GM21737 (cell line): ENCODE results near the gene OTOP3.
"Not testable (repeated sequence)": the region's sequence is repeated elsewhere in the genome, so short reads cannot be mapped to it uniquely, and the experiment has no call there.

Experiments
- ATAC-seq: cut with Tn5 transposase; IDR thresholded peaks from one replicate; pipeline ENCODE4 v1.9.1; 2021; ENCODE audit warnings: mild to moderate bottlenecking, moderate library complexity; ENCODE audit not compliant: unreplicated experiment

OTOP3 gene

DNA sequence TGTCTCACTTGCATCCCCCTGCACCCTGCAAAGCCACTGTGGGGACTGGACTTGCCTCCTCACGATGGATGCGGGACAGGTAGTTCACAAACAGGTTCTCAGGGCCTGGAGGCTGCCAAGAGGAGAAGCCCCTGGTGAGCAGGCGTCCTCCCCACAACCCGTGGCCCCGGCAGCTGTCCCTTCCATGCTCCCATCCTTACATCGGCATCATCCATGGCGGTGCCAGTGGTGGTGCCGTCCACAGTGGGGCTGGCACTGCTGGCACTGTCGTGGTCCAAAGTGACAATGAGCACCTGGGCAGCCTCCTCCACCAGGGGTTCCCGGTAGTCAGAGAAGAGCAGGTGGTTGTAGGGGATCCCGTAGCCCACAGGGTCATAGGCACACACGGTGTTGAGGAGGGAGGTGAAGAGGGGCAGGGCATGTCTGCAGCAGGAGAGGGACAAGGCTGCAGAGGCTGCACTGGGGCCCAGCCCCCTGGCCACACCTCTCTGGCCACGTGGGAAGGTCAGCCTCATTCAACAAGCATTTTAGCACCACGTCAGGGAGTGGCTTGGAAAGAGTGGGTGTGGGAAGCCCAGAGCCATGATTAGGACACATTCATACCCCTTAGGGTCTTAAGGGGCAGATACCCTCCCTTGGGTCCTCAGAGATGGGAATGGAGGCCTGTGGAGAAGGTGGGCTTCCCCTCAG is 24.3 kb downstream of the OTOP3 start:
- no peak for ATAC-seq

- ATAC-seq: peak; percentile 49
Observed at GRCh38 chr17:74960570-74961342, 25.1 kb downstream of the OTOP3 start.

GRCh38 chr17:74961657-74962350 is 26.1 kb downstream of the OTOP3 start:
- no peak for ATAC-seq

- ATAC-seq: no peak
Observed at GRCh38 chr17:74962622-74963394, 27.1 kb downstream of the OTOP3 start.

- no peak for ATAC-seq
Observed at GRCh38 chr17:74963656-74964055, 28.0 kb downstream of the OTOP3 start.

DNA sequence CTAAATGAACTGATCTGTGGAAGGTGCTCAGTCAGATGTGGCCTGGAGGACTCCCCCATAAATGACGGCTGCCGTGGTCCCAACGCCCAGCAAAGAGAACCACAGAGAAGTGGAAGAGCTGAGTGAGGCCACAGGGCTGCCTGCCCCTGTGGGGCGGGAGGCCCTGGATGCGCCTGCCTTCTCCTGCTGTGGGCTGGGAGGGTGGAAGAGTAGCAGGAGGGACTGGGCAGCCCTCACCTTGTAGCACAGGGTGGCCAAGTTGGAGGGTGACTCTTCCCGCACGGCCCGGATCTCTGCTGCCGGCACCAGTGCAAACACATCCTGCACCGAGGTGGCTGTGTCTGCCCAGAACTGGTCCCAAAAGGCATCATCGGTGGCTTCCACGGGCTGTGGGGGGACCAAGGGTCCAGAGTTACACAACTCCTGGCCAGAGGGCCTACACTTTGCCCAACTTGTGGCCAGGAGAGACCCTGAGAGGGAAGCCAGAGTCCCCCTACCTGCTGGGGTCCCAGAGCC is 28.6 kb downstream of the OTOP3 start:
- no peak for ATAC-seq

GRCh38 chr17:74964988-74965622 is 29.4 kb downstream of the OTOP3 start:
- ATAC-seq: no peak

DNA sequence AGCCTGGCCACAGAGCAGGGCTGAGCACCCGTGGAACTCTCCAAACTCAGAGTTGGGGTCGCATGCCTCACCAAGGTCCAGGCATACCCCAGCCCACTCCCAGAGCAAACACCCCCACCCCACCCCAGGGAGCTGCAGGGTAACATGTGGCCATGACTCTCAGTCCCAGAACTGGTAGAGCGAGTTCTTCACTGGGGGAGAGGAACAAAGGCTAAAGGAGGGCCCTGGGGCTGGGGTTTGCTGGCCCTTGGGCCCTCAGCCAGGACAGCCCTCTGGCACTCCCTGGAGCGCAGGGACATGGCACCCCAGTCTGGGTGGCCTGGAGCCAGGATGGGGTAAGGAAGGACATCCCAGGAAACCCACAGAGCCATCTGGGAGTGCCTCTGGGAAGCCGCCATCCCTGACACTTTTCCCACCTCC is 32.7 kb downstream of the OTOP3 start:
- no peak for ATAC-seq

- not testable (repeated sequence) for ATAC-seq
Observed at GRCh38 chr17:74969501-74969900, 33.8 kb downstream of the OTOP3 start.

GRCh38 chr17:74970395-74970794 is 34.7 kb downstream of the OTOP3 start:
- ATAC-seq: no peak

DNA sequence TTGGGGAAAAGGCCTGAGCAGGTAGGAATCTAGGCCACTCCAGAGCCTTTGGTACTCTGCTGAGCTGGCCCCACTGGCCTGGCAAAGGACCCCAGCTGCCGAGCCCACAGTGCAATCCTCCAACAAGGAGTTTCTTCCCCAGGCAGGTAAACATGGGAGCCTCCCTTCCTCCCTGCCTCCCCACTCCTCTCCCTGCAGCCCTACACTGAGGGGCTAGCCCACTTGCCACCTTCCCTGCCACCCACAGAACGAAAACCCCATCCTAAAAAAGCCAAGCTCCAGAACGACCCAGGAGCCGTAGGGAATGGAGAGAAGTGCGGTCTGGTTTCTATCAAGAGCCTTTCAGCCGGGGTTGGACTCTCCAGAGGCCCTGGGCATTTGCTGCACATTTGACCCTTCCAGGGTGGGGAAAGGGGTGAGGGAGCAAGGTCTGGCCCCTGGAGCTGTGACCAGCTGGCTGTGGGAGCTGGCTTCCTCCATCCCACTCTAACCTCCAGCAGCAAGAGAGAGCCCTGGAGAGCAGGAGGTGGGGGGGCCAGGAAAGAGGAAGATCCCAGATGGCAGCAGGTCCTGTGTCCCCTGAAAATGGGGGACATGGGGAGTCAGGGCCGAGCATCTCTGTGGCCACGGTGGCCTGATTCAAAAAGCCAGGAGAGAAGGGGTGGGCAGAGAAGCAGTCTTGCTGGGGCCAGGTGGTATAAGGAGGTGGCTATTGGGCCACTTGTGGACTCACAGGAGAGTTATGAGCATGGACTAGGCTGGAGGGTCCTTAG is 35.6 kb downstream of the OTOP3 start:
- ATAC-seq: no peak

DNA sequence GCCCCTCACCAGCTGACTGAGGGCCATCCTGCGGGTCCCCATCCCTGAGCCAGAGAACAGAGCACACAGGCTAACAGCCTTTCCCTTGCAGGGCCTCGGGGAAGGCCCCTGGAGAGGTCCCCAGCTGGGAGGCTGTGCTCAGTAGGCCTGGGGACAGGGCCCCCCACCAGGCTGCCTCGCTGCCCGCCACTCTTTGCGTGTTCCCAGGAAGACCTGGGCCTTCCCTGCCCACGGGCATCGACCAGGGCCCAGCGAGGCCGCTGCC is 36.1 kb downstream of the OTOP3 start:
- no peak for ATAC-seq

DNA sequence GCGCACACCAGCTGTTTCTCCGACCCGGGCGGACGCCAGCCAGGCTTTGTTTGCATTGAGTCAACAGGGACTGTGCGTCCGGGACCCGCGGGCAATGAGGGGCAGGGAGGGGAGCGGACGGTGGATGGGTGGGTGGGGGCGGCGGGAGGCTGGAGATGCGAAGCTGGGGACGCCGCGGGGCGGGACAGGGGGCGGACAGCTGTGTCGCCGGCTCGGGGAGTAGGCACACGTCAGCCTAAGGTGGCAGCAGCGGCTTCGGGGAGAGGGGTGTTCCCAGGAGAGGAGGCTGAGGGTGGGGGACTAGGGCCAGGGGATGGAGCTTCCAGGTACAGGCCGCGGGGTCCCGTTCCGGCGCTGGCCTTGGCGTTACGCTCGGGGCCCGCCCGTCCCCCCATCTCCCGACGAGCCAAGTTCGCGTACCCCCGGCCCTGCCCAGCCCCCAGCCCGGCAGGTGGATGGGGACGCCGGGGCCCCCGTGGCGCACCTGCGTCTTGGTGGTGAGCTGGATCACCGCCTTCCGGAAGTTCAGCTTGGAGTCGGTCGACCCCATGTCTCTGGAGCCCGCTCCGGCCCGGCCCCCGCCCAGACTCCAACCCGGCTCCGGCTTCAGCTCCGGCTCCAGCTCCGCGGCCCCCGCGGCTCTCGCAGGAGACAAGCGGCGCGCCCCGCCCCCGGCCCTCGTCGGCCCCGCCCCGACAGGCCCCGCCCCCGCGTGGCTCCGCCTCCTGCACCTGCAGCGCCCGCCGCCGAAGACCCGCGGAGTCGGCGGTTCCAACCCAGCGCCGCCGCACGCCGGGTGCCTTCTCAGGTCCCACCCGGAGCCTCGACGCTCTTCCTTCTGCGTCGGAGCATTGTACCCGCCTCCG is 36.6 kb downstream of the OTOP3 start, which contains the start of gene HID1:
TSS of gene HID1 (minus strand) at position 653 of the 866 bp plus-strand sequence. CDS start at position 550, 103 bp downstream.
- no peak for ATAC-seq

DNA sequence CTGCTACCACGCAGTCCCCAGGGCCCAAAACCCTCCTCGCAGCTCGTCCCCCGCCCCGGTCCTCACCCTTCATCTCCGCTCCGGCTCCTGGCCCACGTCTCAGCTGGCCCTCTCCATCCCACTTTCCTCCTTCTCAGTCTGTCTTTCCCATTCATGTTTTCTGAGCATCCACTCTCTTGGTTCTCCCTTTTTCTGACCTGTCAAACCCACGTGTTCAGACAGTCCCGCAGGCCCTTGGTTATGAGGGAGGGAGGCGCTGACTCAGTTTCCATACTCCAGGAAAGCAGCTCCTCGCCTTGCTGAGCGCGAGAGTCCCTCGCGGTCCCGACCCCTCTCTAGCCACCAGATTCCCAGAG is 37.3 kb downstream of the OTOP3 start:
- ATAC-seq: no peak

DNA sequence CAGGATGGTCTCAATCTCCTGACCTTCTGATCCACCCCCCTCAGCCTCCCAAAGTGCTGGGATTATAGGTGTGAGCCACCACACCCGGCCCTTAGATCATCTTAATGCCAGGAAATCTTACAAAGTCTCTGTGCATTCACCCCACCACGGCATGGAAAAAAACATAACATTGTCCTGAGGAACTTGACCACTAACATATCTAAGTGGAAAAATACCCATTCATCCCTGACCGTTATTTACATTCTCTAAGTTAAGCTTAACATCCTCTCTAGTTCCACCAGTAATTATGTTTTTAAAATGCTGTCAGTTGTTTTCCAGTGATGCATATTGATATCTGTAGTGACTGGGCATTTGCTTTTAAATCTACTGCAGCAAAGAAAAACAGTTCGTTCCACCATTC is 40.2 kb downstream of the OTOP3 start:
- no peak for ATAC-seq

DNA sequence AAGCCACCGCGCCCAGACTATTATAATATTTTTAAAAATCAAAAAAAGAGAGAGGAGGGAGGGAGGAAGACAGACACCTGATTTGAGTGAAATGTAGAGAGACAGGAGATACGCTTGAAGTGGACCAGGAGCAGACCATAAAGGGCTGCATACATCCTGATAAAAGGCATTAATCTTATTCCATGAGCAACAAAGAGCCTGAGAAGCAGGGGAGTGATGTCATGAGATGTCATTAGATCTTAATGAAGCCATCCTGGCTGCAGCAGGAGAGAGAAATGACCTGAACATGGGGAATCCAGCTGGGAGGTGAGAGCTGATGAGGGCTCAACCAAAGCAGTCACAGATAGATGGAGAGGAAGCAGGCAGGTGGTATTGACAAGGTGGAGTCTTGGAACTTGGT is 42.1 kb downstream of the OTOP3 start:
- no peak for ATAC-seq

- no peak for ATAC-seq
Observed at GRCh38 chr17:74978240-74978639, 42.5 kb downstream of the OTOP3 start.

DNA sequence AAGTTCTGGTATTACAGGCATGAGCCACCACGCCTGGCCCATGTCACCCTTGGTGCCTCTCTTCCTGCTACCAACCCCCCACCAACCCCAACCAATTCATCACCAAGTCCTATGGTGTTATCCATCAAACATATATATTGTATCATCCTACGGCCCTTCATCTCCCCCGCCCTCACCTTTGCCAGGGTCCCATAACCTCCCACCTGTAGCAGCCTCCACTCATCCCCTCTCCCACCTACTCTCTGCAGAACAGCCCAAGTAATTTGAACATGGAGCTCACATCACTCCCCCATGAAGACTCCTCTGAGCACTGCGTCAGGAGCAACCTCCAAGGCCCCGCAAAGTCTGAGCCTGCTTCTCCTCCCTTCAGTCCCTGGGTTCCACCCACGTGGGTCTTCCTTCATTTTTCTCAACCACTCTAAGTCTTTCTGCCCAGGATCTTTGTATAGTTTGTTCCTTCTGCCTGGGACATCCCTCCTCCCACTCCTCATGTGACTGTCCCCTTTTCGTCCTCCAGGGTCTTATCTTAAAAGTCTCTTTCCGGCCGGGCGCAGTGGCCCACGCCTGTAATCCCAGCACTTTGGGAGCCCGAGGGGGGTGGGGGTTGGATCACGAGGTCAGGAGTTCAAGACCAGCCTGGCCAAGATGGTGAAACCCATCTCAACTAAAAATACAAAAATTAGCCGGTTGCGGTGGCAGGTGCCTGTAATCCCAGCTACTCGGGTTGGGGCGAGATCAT is 43.9 kb downstream of the OTOP3 start:
- no peak for ATAC-seq
